HEK293T (cell line): ENCODE data around the gene PLCB1.

ENCODE experiments used
- ARNT ChIP-seq: fragments of 450-650 bp; IDR thresholded peaks from 2 replicates; pipeline ENCODE4 v1.6.1; 2017; ENCODE audit warnings: mild to moderate bottlenecking
- BHLHE40 ChIP-seq: fragments of 450-650 bp; IDR thresholded peaks from 2 replicates; pipeline ENCODE4 v1.6.1; 2016; ENCODE audit warnings: mild to moderate bottlenecking, moderate library complexity, borderline replicate concordance
- CTBP1 ChIP-seq: fragments of 450-650 bp; IDR thresholded peaks from 2 replicates; pipeline ENCODE4 v1.6.1; 2016; ENCODE audit warnings: borderline replicate concordance
- NFRKB ChIP-seq: fragments of 450-650 bp; IDR thresholded peaks from 2 replicates; pipeline ENCODE4 v1.6.1; 2016; ENCODE audit warnings: mild to moderate bottlenecking, moderate library complexity
- PKNOX1 ChIP-seq: fragments of 450-650 bp; IDR thresholded peaks from 2 replicates; pipeline ENCODE4 v1.6.1; 2016

GRCh38 chr20:8735674-8736073 is 603.6 kb downstream of the PLCB1 start:
- no peak for TF ChIP-seq PKNOX1
- no peak for TF ChIP-seq NFRKB
- no peak for TF ChIP-seq ARNT
- TF ChIP-seq BHLHE40, result no peak
- no peak for TF ChIP-seq CTBP1
